ENCODE data around the gene ULK2. TPM values are rescaled to one million over a fixed set of nuclear protein-coding genes. Genes with fewer than 3 reads are reported as not detected.
A peak's percentile ranks its signal among the peaks of the same experiment; 100 is the strongest.

Gene ULK2
- total RNA-seq (2014; rRNA removed; shearing (Covaris generic)), result 12.0 and 19.2 TPM in 2 replicates
- polyA plus RNA-seq (2016; fragmentation: Nextera tagmentation; extraction: Ambion mirVana), result 4.7 and 6.8 TPM in 2 replicates

DNA sequence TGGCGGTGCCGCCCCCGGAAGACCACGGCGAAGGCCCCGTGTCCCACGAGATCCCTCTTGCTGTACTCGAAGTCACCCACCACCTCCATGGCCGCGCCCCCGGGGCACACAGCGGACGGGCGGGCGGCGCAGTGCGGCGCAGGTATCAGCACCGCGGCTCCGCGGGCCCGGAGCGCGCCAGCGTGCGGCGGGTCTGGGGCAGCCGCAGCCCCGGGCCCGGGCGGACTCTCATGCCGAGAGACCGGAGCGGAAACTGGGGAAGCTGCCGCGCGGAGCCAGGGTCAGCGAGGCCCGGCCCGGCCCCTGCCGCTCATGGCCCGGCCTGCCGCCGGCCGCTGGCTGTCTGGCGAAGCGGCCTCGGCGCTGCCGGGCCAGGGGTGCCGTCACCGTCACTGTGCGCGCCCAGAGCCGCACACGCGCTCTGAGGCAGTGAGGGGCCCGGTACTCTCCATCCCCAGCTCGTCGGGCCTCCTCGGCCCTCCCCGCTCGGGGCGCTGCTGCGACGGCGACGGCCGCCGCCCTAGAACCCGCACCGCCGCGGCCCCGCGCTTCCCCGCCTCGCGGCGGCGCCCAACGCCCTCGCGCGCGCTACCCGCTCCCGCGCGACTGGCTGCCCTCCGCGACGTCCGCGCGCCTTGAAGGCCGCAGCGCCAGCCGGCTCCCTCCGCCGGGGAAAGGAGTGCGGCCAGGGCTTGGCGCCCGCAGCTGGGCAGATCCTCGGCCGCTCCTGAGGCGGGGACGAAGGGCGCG is at the start of gene ULK2:
ULK2 (minus strand) TSS at position 608 of the 750 bp plus-strand sequence; CDS start at position 89, 519 bp downstream.
- Histone ChIP-seq H3F3A (ENCODE audit: insufficient read depth) (no peaks in the 10 kb centered on the region), H3K9me3 (ENCODE audit: low read depth) (no peaks in the 10 kb centered on the region), H3K9me2 (ENCODE audit: insufficient read depth) (no peaks in the 10 kb centered on the region), H3K79me2 (ENCODE audit: insufficient read depth) (no peaks in the 10 kb centered on the region), H3K36me3 (ENCODE audit: low read depth) (no peaks in the 10 kb centered on the region), H3K9ac (peak within 1 kb of the TSS; percentile 87), H3K27ac (no peak within 1 kb of the TSS), H3K4me1 (ENCODE audit: insufficient read depth) (no peaks in the 10 kb centered on the region), H3K4me2 (ENCODE audit: unreplicated experiment) (peak within 1 kb of the TSS; percentile 84), H3K27me3 (replicated peaks; ENCODE audit: insufficient read depth) (no peaks in the 10 kb centered on the region), H4K20me1 (ENCODE audit: insufficient read depth) (no peaks in the 10 kb centered on the region), H3K4me3 (peak within 1 kb of the TSS; percentile 84), H2AFZ (peak within 1 kb of the TSS; percentile 96)
- TF ChIP-seq EZH2 (IDR thresholded peaks at IDR 0.05; ENCODE audit: insufficient read depth, poor library complexity, severe bottlenecking), result no peak
- TF ChIP-seq EZH2phosphoT487 (IDR thresholded peaks at IDR 0.05; ENCODE audit: insufficient read depth, low read depth), result no peak
- in situ Hi-C loops (cut with MboI), result no loop called here
- 1% methylated on average over 49 to 62 of the region's 111 CpGs for WGBS, 2 experiments (ENCODE audit: low coverage in 1 of 2, low lambda C conversion rate in 2 of 2, missing lambda C conversion rate in 2 of 2)
- DNase-seq, result peak; percentile 87

DNA sequence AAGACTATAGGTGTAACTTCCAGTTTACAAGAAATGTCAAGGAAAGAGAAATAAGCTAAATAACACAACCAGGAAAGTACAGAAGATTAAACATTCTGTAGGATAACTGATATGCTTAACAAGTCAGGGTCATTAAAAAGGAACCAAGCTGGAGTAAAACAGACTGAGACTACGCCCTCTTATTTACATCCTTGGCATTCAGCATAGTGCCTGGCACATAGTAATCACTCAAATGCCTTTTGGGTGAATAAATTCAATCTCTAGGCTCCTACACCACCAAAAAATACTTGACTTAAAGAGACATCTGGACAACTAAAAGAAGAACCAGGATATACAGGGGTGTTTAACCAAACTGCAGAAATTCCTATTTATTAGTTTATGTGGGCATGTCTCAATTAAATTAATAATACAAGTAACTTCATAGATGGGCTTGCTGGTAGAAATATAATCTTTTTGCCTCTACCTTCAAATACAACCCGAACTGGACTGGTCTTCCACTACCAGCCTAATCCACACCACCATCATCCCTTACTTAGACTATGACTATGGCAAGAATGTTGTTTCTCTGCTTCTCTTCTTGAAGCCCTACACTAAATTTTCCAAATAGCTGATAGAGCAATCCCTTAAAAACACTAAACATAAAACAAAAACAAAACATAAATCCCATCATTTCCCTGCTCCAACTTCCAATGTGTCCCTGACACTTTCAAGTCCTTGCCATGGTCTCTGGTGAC is 47.7 kb upstream of the ULK2 start:
- H3K27me3 ChIP-seq (replicated peaks; ENCODE audit: insufficient read depth), result no peaks in the 10 kb centered on the region
- no peaks in the 10 kb centered on the region for H3K9me2 ChIP-seq (ENCODE audit: insufficient read depth)
- no peaks in the 10 kb centered on the region for H3K79me2 ChIP-seq (ENCODE audit: insufficient read depth)
- H3K9me3 ChIP-seq (ENCODE audit: low read depth), result no peaks in the 10 kb centered on the region
- H3K4me1 ChIP-seq (ENCODE audit: insufficient read depth), result peaks cover 13% of the 10 kb centered on the region
- no peak overlapping the region for H3K9ac ChIP-seq
- TF ChIP-seq EZH2phosphoT487 (IDR thresholded peaks at IDR 0.05; ENCODE audit: insufficient read depth, low read depth) (no peak), EZH2 (IDR thresholded peaks at IDR 0.05; ENCODE audit: insufficient read depth, poor library complexity, severe bottlenecking) (no peak)
- no peaks in the 10 kb centered on the region for H4K20me1 ChIP-seq (ENCODE audit: insufficient read depth)
- H3K4me3 ChIP-seq, result no peak overlapping the region
- H3K4me2 ChIP-seq (ENCODE audit: unreplicated experiment), result peak overlapping the region; percentile 31
- H3F3A ChIP-seq (ENCODE audit: insufficient read depth), result no peaks in the 10 kb centered on the region
- H2AFZ ChIP-seq, result no peak overlapping the region
- WGBS, 2 experiments (ENCODE audit: low coverage in 1 of 2, low lambda C conversion rate in 2 of 2, missing lambda C conversion rate in 2 of 2), result 98 to 99% methylated on average over 2 of the region's 2 CpGs
- peaks cover 39% of the 10 kb centered on the region for H3K36me3 ChIP-seq (ENCODE audit: low read depth)
- no peak overlapping the region for H3K27ac ChIP-seq
- in situ Hi-C loops (cut with MboI), result no loop called here
- DNase-seq, result peak; percentile 18

DNA sequence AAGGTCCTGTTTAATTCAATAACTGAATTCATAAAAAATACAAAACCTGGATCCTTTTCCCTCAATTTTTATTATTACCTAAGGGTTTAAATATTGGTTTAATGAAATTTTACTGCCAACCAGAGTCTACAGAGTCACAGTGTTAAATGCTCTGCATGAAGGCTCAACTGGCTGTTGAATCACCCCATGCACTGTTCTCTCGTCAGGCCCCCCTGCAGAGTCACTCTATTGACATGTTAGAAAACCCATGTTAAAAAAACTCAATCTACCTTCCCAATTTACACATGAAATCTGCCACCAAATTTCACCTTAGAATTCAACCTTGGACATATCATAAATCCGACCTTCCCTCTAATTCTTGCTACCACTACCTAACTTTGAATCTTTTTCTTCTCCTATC is 43.3 kb upstream of the ULK2 start:
- peaks cover 13% of the 10 kb centered on the region for H3K4me1 ChIP-seq (ENCODE audit: insufficient read depth)
- no peak for TF ChIP-seq EZH2phosphoT487 (IDR thresholded peaks at IDR 0.05; ENCODE audit: insufficient read depth, low read depth)
- no peak for TF ChIP-seq EZH2 (IDR thresholded peaks at IDR 0.05; ENCODE audit: insufficient read depth, poor library complexity, severe bottlenecking)
- no peak for DNase-seq
- H2AFZ ChIP-seq, result no peak overlapping the region
- no peaks in the 10 kb centered on the region for H3K9me3 ChIP-seq (ENCODE audit: low read depth)
- H3K79me2 ChIP-seq (ENCODE audit: insufficient read depth), result no peaks in the 10 kb centered on the region
- no peak overlapping the region for H3K27ac ChIP-seq
- no peak overlapping the region for H3K9ac ChIP-seq
- H4K20me1 ChIP-seq (ENCODE audit: insufficient read depth), result no peaks in the 10 kb centered on the region
- H3F3A ChIP-seq (ENCODE audit: insufficient read depth), result peaks cover 8% of the 10 kb centered on the region
- whole genome bisulfite sequencing, 2 experiments (ENCODE audit: low coverage in 1 of 2, low lambda C conversion rate in 2 of 2, missing lambda C conversion rate in 2 of 2), result 91 to 95% methylated on average over 2 of the region's 2 CpGs
- in situ Hi-C loops (cut with MboI), result no loop called here
- H3K4me3 ChIP-seq, result no peak overlapping the region
- no peak overlapping the region for H3K4me2 ChIP-seq (ENCODE audit: unreplicated experiment)
- H3K9me2 ChIP-seq (ENCODE audit: insufficient read depth), result no peaks in the 10 kb centered on the region
- H3K27me3 ChIP-seq (replicated peaks; ENCODE audit: insufficient read depth), result no peaks in the 10 kb centered on the region
- H3K36me3 ChIP-seq (ENCODE audit: low read depth), result peaks cover 37% of the 10 kb centered on the region

DNA sequence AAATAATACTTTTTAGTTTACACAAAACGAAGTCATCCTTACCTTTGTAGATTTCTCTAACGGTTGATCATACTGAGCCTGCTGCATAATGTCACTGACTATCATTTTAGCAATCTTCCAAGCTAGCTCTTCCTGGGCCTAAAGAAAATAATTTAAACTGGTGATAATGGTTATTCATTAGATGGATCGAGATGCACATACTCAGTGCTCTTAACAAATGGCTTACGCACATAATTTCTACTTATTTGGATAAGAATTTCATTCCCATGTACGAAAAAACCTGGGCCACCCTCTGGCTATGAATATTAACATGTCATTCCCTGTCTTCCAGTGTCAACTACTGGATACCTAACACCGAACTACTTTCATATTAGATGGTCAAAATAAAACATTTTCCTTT is 41.4 kb upstream of the ULK2 start:
- Histone ChIP-seq H3K27me3 (replicated peaks; ENCODE audit: insufficient read depth) (no peaks in the 10 kb centered on the region), H3F3A (ENCODE audit: insufficient read depth) (peaks cover 22% of the 10 kb centered on the region), H3K4me3 (no peak overlapping the region), H3K27ac (no peak overlapping the region), H3K79me2 (ENCODE audit: insufficient read depth) (no peaks in the 10 kb centered on the region), H3K9me2 (ENCODE audit: insufficient read depth) (no peaks in the 10 kb centered on the region), H2AFZ (no peak overlapping the region), H3K4me1 (ENCODE audit: insufficient read depth) (peaks cover 3% of the 10 kb centered on the region), H3K4me2 (ENCODE audit: unreplicated experiment) (no peak overlapping the region), H3K36me3 (ENCODE audit: low read depth) (peaks cover 42% of the 10 kb centered on the region), H3K9ac (no peak overlapping the region), H3K9me3 (ENCODE audit: low read depth) (no peaks in the 10 kb centered on the region), H4K20me1 (ENCODE audit: insufficient read depth) (no peaks in the 10 kb centered on the region; the same call in 1 of the 2 replicates)
- TF ChIP-seq EZH2 (IDR thresholded peaks at IDR 0.05; ENCODE audit: insufficient read depth, poor library complexity, severe bottlenecking) (no peak), EZH2phosphoT487 (IDR thresholded peaks at IDR 0.05; ENCODE audit: insufficient read depth, low read depth) (no peak)
- 98% methylated on average over 6 of the region's 6 CpGs for WGBS, 2 experiments (ENCODE audit: low coverage in 1 of 2, low lambda C conversion rate in 2 of 2, missing lambda C conversion rate in 2 of 2)
- no peak for DNase-seq
- in situ Hi-C loops (cut with MboI), result no loop called here
